Stimulated activated CD4-positive, alpha-beta T cell treated with anti-CD3 and anti-CD28 coated beads, Interleukin-12 subunit alpha, Interleukin-12 subunit beta, amount 100 ng/mL, for 24 hours (primary cell): ENCODE data around the gene SCUBE1.

ENCODE experiments used
- DNase-seq, 2 experiments: peaks; one replicate each; pipeline ENCODE4 v3.0.0-alpha.2; 2020; ENCODE audit warnings: low read depth in 2 of 2

SCUBE1 gene

DNA sequence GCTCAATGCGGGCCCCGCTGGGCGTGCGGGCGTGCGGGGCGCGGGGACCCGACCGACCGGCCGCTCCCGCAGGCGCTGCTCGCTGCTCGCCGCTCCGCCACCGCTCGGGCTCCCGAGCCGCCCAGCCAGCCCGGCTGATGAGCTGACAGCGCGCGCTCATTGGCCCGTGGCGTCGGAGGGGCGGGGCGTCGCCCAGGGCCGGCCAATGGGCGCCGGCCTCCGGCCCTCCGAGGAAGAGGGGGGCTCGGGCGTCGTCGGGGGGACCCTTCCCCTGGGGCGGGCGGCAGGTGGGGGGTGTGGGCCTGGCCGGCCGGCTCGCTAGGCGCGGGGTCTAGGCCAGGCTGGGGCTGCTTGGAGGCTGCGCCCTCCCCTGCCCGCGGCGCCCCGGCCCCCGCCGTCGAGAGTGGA is at the start of gene SCUBE1:
Gene SCUBE1, minus strand, starts transcription at position 111 of the 408 bp plus-strand sequence. CDS start 111 bp downstream, outside the sequence.
- DNase-seq, result peak; percentile 20 to 38

DNA sequence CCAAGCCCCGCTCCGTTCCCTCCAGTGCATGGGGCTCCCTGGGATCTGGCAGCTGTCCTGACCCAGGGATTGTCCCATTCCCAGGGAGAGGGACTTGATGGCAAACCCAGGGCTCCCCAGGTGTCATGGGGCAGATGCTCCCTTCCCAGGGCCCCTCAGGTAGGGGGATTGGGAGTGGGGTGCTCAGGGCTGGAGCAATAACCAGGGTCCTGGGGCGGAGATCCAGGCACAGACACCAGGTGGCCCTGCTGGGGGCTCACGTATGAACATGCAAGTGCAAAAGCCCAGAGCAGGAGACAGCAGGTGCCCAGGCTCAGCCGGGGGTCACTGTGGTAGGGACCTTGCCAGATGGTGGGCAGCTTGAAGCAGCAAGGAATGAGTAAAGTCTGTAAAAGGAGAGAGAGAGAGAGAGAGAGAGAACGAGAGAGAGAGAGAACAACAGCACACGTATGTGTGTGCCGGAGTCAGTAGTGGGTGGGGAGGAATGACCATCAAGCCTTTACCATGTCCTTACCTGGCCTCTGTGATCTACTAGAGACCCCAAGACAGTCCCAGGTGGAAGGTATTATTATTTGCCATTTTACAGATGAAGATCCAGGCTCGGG is 49.3 kb upstream of the SCUBE1 start:
- DNase-seq, result no peak

DNA sequence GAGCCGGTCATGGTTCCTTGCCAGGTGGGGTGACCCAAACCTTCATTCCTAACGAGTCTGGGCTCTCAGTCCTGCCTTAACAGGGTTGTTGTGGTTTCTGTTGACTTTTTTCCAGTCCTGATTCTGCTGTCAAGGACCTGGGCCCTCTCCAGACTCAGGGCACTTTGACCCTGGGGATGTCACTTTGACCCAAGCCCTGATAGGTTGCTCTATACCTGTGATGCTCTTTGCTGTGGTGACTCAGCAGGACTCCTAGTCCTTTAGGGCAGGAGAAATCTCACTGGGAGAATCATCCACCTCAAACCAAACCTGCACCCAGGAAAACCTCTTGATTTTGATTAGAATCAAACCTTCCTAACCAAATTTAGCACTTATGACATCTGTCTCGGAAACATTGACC is 48.1 kb upstream of the SCUBE1 start:
- no peak for DNase-seq

DNA sequence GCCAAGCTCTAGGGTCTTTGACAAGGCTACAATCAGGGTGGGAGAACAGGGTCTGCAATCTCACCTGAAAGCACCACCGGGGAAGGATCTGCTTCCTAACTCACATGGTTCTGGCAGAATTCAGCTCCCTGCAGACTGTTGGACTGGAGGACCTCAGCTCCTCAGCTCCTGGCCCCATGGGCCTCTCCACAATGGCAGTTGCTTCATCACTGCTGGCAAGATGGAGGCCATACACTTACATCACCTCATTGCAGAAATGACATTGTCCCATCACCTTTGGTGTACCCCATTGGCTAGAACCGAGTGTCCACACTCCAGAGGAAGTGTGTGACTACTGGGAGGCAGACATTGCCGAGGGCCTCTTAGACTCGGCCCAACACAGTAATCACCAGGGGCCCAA is 47.7 kb upstream of the SCUBE1 start:
- DNase-seq, result no peak

DNA sequence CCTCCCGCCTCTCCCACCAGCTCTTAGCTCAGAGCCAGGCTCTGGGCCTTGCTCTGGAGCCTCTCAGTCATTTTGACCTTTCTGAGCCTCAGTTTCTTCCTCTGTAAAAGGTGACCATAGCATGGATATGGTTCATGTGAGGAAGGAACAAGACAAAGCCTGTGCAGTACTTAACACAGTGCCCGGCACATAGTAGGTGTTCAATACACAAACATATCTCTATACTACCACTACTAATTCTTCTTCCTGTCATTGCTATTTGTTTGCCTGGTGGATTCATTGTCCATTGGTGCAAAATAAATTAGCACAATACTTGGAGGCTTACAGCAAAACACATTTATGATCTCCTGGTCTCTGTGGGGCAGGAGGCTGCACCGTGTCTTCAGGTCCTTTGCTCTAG is 47.0 kb upstream of the SCUBE1 start:
- DNase-seq, result no peak

DNA sequence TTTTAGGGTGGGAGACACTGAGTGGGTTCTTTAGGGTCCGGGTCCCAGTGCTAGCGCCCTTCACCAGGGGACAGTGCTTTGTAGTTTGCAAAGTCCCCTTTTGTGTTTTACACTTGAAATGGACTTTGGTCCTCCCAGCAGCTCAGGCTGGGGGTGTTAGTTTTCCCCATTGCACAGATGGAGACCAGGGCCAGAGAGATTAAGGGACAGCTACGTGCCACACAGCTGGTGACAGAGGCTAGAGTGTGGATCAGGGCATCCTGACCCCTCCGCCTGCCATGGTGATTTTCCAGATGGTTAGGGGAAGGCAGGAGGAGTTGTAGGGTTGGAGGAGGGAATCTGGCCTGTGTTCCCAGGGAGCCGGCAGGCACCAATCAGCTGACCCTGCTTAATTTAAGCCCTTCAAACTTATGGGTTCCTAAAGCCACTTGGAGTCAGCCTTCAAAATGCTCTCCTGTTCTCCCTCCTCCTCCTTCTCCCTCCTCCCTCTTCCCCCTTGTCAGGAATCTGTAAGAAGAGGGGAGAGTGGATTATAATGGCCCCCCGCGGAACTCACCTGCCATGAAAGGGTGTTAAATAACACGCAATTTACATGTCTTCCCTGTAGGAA is 46.2 kb upstream of the SCUBE1 start:
- no peak for DNase-seq

DNA sequence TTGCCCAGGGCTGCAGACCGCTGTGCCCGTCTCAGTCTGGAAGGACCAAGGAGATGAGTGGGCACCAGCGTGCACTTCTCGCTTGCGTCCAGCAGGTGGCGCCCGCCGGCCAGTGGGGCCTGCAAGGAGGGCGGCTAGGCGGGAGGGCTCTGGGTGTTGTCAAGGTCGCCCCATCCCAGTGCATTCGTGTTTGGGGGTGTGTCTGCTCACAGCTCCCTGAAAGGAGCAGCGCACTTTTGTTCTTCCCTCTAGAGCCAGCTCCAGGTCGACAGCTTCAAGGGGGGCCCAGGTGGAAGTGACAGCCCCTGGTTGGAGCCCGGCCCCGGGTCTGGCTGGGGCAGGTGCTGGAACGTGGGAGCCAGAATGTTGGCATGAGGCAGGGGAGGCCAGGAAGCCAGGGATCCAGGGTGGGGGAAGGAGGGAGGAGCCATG is 45.3 kb upstream of the SCUBE1 start:
- peak; percentile 41 to 58 for DNase-seq

DNA sequence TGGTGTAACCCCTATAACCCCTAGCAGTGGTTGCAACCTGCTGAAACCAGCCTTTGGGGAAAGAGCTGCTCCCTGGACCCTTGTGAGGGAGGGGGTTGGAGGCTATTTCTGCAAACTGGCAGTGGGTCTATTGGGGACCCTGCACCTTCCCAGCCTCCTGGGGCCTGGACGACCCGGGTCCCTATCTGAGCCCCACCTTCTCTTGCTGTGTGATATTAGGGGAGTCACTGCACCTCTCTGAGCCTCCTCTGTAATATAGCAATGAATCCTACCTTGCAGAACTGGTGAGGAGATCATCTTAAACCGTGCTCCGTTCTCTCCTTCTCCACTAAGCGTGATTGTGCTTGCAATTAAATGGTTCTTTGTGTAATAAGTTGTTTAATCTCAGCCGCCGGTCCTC is 44.6 kb upstream of the SCUBE1 start:
- no peak for DNase-seq

DNA sequence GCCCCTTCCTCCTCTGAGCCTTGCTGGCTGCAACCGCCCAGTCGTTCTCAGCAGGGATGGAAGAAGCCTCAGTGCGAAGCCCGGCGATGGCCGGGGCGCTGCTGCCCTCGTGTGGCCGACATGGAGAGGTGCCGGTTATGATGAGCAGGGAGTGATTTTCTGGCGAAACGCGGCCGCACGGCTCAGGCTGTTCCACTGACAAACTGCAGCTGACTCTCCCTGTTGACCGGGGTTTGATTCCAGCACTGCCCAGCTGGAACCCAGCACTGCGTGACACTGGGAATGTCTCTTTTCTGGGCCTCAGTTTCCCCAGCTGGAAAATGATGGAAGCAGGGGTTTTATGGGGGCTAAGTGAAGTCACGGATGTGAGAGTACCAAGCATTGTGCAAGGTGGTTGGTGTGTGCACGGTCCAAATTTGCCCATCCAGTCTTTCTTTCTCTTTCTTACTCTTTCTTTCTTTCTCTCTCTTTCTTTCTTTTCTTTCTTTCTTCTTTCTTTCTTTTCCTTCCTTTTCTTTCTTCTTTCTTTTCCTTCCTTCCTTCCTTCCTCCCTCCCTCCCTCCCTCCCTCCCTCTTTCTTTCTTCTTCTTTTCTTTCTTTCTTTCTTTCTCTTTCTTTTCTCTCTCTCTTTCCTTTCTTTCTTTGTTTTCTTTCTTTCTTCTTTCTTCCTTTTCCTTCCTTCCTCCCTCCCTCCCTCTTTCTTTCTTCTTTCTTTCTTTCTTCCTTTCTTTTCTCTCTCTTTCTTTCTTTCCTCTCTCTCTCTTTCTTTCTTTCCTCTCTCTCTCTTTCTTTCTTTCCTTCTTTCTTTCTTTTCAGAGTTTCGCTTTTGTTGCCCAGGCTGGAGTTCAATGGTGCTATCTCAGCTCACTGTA is 42.8 kb upstream of the SCUBE1 start:
- DNase-seq, result peak; percentile 46 to 54

DNA sequence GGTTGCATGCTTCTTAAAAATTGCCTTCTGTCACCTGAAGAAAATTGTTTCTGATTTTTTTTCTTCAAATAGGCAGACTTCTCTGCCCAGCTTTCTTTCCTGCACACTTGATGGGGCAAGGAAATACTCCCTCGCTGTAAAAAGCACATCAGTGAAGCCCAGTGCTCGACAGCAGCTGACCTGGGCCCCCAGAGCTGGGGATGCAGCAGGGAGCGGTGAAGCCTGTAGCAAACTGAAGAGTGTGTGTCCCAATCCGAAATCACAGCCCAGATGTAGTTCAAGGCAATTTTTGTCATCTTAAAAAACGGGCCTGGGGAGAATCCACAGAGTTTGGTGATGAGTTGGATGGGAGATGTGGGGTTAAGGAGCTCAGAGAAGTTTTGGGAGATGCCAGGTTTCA is 41.7 kb upstream of the SCUBE1 start:
- DNase-seq, result no peak

DNA sequence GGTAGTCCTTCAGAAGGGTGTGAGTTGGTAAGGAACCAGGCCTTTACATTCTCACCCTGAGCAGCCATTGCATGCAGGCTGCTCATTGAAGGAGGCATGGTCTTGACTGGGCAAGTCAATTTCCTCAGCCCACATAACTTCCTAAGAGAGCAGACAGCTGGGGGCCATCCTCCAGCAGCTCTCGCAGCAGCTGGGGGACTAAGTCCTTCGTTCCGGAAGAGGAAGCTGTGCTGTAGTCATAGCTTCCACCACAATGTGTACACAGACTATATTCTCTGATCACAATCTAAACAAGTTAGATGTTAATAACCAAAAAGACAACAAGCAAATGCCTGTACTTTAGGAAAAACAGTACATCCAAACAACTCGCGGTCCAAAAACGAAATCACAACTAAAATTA is 38.5 kb upstream of the SCUBE1 start:
- no peak for DNase-seq

DNA sequence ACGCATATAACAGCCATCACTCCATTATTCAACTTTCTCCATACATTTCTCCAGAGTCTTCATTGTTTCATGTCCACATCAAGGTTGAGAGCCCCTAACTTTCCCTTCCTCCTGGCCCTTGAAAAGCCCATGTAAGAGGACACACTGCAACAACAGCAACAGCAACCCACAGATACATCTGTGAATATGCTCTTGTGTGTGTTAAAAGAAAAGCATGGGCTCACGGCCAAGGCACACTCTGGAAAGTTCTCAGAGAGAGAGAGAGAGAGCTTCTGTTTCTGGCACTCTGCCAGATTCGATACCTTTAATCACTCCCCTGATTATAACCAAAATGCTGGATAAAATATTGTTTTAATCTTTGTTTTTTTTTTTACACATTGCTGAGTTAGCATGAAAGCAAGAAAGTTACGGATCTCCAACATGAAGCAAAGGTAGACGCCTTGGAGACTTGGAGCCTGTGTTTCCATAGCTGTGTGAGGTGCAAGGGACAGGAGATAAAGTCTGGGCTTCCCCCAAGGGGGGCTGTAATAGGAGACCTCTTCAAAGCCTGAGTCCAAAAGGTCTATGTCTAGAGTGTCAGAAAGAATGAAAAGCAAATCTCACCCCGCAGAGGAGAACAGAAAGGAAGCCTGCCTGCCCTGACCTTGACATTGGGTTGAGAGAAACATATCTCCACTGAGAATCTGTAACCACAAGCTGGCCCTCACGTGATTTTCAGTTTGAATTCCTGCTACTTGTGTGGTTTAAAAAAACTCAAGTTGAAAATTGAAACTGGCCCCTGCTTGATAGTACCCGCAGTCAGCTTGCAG is 34.9 kb upstream of the SCUBE1 start:
- no peak for DNase-seq

DNA sequence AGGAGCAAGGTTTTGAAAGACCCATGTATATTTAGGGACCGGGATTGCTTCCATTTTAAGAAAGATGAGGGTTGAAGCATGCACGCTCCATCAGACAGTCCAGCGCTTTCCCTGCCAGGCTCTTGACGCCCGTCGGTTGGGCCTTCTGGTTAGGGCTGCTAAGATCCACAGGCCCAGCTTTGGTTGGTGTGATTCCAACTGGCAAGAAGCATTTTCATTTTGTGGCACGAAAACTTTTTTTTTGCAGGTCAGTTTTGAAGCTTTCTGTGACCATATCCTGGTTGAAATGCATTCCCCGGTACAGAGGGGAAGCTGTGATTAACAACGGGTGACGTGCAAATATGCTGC is 34.4 kb upstream of the SCUBE1 start:
- DNase-seq, result no peak

DNA sequence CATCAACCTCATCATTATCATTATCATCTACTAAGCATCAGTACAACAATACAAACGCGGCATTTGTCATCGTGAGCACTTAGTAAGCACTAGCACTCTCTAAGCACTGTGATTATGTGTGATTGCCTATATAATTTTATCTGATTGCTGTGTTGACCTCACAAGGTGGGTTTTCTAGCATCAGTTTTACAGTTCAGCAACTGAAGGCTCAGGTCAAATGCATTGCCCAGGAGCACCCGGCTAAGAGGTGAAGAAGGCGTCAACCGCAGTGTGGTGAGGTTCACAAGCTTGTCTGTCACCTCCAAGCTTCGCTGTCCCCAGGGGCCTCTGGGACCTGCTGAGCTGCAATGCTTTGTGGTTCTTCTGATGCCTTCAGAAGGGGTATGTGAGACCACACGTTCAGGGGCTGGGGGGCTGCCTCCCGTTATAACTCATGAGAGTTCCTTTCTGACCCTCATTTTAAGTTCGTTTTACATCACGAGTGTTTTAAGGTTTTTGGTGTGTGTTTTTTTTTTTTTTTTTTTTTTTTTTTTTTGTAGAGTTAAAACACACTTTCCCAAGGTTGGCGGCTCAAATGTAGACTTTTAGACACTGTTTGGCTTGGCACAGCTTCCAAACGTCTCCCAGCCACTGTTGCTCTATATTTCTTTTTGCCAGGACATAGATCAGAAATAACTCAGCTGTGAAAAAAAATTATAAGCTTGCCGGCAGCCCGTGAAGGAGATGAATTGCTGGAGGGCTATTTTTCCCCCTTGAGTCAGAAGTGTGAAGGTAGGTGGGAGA is 33.8 kb upstream of the SCUBE1 start:
- no peak for DNase-seq

DNA sequence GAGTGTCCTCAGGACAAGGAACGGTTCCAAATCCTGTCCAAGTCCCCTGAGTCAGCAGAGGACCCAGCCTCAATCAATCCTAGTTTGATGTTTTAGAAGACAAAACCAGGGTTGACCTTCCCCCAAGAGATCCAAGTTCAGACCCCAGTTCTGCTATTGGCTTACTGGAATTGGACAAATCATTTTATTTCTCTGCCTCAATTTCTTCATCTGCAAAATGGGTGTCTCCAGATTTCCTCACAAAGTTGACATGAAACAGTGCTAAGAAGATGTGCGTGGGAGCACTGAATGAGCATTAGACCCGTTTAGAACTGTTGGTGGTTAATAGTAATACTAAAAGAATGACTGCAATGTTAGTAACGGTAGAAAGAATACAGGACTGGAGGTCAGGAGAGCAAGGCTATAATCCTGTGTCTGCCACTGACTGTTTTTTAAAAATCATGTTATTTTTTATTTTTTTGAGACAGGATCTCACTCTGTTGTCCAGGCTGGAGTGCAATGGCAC is 32.8 kb upstream of the SCUBE1 start:
- no peak for DNase-seq

DNA sequence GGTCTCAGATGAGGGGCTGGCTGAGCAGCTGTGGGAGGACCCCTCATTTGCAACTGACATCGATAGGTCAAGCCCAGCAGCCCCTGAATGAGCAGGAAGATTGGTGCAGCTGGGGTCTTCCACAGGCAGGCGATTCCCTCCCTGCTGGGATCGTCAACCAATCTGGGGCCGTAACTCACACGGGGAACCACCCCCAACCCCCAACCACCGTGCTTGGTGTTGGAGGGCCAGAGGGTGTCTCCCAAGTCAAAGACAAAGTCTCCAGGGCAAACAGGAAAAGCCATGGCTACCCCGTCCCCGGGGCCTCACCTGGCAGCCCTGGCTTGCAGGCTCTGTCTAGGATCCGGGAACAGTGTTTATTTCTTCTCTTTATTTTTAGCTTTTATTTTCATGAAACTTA is 26.9 kb upstream of the SCUBE1 start:
- DNase-seq, result no peak

DNA sequence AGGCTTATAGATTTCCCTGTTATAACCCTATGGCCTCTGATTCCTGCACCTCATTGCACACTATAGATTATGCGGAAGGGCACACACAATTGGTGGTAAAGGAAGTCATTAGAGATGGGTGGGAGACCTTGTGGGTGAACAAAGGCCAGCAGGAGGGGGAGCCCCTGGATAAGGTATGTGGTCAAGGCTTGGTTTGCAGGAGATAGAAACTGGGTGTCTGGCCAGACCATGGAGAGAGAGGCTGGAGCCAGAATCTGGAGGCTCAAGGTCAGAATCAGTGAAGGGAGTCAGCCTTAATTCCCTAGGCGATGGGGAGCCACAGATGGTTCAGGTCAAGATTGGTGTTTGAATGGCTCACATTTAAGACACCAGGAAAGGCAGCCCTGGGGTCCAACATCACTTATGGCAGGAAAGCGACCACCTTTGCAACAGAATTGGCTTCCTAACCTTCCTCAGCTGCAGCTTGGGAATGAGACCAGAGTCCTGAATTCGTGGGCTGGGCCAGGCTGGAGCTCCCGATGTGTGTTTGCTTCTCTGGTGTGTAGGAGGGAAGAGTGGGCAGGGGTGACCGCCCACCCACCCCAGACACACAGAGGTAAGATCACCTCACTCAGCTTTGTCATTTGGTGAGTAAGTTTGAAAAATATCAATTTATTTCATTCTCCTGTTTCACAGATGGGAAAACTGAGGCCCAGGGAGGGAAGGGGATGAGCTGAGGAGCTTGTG is 22.7 kb upstream of the SCUBE1 start:
- no peak for DNase-seq

DNA sequence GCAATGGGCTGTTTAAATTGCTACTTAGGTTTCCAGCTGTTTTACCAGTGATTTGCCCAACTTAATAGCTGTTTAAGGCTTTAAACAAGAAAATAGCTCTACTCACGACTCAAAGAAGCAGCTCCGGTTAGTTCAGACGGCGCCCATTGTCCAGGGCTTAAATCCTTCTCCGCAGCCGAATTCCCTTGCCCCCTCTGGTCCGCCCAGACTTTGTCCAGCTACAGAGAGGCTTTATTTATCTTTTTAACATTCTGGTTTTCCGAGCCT is 20.9 kb upstream of the SCUBE1 start:
- DNase-seq, result no peak

DNA sequence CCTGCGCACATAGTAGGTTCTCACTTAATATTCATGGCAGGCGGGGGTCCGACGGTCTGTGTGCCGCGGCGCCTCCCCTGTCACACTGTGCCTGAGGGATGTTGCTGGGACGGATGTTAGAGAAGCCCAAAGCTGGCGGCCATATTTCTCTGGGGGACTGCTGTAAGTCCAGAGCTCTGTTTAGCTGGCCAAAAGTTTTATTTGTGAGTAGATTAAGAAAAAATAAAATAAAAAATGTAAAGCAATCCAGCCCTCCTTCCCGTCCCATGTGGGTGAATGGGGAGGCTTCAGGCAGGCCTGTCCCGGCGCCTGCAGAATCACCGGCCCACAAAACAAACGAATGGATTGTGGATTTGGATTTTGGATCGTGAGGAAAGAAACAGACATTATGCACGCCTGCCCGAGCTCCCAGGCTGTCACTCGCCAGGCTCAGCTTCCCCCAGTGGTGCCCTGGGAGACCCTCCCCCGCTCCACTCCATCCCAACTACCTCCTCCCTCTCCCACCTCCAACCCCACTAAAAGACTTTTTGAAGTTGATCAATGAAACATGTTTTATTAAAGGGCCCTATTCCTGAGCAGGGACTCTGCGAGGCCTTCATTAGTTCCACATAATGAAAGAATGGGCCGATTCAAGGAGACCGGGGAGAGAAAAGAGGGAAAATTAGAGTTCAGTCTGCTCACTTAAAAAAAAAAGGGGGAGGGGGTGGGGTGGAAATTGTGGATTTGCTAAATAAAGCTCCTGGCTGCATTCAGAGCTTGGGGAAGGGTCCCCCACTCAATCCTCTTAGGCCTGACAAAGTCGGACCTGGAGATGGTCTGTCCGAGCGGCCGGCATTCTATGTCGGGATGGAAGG is 20.4 kb upstream of the SCUBE1 start:
- no peak for DNase-seq

DNA sequence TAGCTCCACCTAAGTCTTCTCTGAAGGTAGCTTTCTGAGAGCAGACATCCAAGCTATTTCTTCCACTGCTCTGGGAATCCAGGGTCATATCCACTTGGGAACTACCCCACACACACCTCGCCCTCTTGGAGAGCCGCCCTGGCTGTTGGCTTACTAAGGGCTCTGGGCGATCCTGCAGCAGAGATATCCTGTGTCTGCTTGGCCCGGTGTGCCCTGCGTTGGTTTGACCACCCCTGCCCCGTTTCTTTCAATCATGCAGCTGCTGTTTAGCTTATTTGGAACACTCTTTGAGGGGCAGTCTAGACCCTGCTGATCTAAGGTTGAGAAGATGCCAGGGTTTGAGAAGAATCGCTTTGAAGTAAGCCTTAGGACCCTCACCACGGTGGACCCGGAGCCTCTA is 17.4 kb upstream of the SCUBE1 start:
- no peak for DNase-seq
